ENCODE data around the gene CARD11.

Gene CARD11

DNA sequence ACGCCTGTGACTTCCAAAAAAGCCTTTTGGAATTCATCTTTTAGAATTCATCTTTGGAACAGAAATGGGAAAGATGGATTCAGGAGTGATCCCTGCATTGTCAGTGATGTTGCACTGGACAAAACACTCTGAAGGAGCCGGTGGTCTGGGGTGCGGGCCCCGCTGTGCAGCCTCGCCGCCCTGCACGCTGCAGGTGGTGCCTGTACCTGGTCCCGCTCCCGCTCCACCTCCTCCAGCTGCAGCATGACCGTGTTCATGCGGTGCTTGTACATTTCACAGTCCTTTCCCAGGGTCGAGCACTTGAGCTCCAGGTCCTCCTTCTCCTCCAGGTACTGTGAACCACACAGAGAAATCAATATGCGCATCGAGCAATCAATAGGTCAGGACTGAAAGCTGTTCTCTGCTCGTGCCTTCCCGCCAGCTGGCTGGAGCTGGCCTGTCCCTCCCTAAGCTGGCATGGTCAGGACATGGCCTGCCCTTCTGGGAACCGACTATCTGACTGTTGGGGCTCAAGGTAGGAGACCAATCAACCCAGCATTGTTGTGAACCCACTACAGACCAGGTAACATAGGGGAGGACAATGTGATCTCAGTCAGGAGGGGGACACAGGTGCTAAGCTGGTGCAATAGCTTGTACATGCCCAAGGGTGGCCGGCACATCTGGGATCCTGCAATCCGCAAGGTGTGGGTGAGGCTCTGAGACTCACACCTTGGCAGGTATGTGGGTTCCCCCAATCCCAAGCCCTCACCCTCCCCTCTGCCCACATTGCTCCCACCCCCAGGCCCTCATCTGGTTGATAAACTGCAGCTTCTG is 105.8 kb downstream of the CARD11 start:
- no peak for DNase-seq

GRCh38 chr7:2936891-2937580 is 106.6 kb downstream of the CARD11 start:
- no peak for DNase-seq

DNA sequence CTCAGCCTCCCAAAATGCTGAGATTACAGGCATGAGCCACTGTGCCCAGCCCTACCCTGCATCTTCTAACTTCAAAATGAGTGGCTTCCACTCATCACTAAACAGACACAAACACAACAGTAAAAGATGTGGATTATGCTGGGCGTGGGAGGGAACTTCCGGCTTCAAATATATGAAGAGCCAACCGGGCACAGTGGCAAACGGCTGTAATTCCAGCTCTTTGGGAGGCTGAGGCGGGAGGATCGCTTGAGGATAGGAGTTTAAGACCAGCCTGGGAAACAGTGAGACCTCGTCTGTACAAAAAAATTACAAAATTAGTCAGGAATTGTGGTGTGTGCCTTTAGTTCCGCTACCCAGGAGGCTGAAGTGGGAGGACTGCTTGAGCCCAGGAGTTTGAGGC is 107.4 kb downstream of the CARD11 start:
- no peak for DNase-seq

GRCh38 chr7:2934984-2935740 is 108.5 kb downstream of the CARD11 start:
- no peak for DNase-seq

- DNase-seq: no peak
Measured at GRCh38 chr7:2934211-2934731, 109.4 kb downstream of the CARD11 start.

DNA sequence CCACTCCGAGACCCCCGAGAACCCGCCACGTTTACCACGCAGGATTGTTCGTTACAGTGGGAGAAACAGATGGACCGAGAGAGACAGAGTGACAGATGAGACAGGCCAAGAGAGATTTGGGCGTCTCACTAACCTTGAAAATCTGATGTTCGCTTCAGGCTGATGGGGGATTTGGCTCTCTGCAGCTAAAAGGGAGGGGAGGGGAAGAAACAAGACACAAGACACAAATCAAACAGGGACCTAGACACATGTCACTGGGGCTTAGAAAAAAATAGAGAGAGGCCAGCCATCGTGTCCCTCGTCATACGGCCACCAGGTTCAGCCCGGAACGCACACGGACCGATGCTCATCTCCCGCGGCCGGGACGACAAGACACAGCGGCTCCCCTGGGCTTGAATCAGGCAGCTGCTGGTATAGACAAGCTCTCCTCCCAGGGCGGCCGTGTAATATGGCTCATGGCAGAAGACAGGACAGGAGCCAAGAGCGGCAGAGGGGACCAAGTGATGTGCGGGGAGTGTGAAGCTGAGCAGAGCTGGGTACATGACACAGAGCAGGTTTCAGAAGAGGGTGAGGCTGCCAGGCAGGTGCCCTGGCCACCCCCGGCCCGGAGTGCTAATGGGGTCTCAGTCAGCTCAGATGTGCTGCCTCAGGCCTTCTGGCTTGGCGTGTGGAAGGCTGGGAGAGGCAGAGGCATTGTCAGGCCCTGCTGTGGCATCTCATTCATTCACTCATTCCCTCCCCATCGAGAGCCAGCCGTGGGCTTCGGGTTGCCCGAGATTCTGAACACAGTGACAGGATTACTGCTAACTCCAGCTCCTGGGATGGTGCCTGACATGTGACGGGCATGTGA is 111.0 kb downstream of the CARD11 start:
- no peak for DNase-seq

- no peak for DNase-seq
Measured at GRCh38 chr7:2931034-2931415, 112.6 kb downstream of the CARD11 start.

DNA sequence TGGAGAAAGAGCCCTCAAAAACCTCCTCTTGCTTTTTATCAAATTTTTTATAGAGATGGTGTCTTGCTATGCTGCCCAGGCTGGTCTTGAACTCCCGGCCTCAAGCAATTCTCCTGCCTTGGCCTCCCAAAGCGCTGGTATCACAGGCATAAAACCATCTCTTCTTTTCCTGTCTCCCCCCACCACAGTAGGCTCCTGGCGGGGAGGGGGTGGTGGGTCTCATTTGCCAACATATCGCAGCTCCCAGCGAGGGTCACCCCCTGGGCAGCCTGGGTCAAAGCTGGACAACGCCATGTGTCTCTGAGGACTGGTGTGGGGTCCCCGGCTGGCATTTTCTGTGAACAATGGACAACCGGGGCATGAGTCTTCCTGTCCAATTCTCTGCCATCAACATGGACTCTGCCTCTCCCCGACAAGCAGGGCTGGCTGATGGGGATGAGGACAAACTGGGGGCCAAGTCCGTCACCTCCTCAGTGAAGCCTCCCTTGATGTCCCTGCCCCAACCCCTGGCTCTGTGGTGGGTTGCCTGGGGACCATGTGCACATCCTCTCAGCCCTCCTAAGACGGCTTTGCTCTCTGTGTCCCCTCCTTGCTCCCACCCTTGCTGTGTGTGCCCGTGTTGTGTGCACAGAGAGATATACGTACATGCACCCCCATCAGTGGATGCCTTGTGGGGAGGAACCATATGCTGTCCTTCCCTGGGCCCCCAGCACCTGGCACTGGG is 113.2 kb downstream of the CARD11 start:
- DNase-seq: no peak

DNA sequence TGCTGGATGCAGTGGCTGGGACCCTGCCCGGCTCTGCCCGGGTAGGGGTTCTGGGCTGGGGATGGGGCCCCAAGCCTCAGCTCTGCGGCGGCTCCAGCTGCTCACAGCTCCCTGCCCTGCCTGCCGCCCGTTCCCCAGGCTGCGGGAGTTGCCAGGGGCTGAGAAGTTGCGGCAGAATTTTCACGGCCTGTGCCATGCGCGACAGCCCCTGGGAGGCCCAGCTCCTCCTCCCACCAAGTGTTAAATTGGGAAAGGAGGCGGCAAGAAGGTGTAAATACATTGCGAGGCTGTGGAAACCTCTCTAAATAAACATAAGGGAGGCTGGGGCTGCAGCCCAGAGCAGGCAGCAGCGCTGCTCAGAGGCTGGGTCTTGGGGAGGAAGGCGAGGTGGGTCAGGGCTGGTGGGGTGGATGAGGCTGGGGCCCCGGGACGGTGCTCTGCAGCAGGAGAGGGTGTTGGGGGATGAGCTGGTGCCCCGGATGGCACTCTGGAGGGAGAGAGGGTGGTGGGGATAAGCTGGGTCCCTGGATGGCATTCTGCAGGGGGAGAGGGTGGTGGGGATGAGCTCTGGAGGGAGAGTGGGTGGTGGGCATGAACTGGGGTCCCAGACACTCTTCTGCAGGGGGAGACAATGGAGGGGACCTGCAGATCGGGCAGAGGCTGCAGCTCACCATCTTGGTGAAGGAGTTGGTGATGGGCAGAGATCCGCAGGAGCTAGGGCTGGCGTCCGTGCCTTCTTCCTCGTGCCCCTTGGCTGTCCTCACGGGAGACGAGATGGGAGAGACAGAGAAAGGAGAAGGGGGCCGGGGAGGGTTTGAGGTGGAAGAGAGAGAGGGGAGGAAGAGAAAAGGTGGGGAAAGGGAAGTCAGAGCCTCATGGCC is 114.1 kb downstream of the CARD11 start:
- DNase-seq: no peak

DNA sequence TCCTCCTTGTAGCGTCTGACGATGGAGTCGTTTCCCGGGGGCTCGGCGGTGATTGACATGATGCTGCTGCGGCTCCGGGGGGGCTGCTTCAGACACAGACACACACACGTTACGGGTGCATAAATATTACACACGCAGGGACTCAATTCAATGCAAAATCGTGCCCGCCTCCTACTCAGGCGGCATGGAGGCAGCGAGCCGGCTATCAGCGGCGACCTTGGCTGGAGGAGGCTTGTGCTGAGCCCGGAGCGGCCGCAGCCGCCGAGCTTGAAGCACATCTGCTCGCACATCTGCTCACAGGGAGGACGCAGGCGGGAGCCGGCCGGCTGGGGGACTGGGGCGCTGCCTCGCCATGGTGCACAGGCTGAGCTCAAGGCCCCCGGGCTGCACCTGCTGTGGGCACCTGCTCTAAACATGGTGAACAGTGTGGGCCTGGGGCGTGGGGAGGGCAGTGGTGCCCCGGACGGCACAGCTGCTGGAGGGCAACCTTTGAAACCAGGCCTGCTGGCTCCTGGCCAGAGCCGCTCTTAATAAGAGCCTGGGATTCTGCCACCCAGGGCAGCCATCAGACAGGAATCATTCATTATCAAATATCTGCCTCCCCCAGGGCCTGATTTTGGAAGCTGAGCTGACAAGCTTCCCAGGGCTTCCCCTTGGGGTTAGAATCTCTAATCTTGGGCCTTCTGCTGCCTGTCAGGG is 114.9 kb downstream of the CARD11 start:
- no peak for DNase-seq

GRCh38 chr7:2928256-2928612 is 115.4 kb downstream of the CARD11 start:
- DNase-seq: no peak

GRCh38 chr7:2927592-2927991 is 116.1 kb downstream of the CARD11 start:
- no peak for DNase-seq

DNA sequence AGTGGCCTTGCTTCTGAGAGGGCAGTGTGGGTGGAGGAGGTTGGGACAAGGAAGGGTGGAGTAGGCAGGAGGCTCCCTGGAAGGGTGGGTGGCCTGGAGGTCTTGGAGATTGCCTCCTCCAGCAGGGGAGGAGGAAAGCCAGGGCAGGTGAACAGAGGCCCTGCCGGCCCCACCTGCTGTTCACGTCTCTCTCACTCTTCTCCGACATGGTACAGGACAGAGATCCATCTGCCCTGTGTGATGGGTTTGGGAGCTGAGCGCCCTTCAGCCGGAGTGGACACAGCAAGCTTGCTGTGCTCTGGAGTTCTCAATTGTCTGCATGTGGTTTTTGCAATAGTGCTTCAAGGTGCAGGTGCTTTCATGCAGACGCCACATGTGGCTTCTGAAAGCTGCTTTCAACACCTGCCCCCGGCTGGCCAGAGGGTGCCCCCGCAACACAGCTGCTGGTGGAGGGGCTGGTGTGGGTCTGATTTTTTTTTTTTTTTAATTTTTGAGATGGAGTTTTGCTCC is 116.7 kb downstream of the CARD11 start:
- no peak for DNase-seq

- DNase-seq: no peak
Measured at GRCh38 chr7:2926120-2926895, 117.4 kb downstream of the CARD11 start.

- DNase-seq: no peak
Measured at GRCh38 chr7:2924866-2925840, 118.5 kb downstream of the CARD11 start.

DNA sequence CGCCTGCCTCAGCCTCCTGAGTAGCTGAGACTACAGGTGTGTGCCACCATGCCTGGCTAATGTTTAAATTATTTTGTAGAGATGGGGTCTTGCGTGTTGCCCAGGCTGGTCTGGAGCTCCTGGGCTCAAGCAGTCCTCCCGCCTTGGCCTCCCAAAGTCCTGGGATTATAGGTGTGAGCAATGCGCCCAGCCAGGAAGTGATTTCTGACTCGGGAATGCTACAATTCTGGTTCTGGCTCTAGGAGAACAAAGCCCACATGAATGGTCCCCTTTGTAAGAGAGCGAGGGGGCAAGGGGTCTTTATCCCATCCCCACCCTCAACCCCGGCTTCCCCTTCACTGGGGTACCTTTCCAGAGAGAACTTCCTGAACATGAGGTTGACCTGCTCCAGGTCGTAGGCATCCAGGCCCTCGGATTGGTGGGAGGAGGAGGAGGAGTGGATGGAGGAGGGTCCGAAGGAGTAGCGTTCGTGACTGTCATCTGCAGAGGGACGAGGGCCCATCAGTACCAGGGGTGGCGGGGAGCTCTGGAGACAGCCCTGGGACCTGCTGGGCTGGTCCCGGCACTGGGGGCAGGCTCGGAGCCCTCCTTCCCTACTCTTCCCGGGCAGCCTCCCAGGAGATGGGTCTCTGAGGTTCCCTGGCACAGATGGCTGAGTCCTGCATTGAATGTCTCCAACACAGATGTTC is 119.6 kb downstream of the CARD11 start:
- DNase-seq: no peak

DNA sequence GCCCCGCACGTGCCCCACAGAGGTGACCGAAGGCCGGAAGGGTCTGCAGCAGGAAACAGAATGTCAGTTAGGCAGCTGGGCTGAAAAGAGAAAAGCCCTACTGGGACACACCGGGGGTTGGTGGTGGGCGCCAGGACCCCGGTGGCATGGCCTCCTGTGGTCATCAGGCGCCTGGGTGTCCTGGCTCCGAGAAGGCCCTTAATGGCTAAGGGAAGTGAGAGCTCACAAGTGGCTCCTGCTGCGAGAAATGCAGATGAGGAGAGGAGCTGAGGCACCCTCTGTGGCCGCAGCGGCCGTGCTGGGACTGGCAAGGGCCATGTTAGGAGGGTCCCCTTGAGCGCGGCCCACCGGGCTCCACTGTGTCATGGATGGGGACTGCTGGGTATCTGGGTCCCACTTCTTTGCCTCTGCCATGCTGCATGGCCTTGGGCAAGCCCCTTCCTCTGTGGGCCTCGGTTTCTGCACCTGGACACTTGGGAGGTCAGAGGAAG is 120.3 kb downstream of the CARD11 start:
- no peak for DNase-seq

Data from OCI-M1 (cell line).